Brain microvascular endothelial cell (primary cell): Measurements from ENCODE around the gene PITPNC1.
A peak's percentile ranks its signal among the peaks of the same experiment; 100 is the strongest.

Source experiments
- DNase-seq: peaks from one replicate; pipeline ENCODE4 v3.0.0-alpha.2; 2020
- H3K27ac ChIP-seq: fragments of 250-450 bp; sonication (Bioruptor Pico); 2 replicates; pipeline ENCODE4 v1.5.1; 2020; ENCODE audit warnings: mild to moderate bottlenecking, moderate library complexity
- H3K27me3 ChIP-seq: fragments of 250-450 bp; sonication (Bioruptor Pico); replicated peaks from 2 replicates; pipeline ENCODE4 v1.5.1; 2020; ENCODE audit warnings: mild to moderate bottlenecking
- H3K36me3 ChIP-seq: fragments of 250-450 bp; sonication (Bioruptor Pico); replicated peaks from 2 replicates; pipeline ENCODE4 v1.5.1; 2020; ENCODE audit warnings: mild to moderate bottlenecking
- H3K4me3 ChIP-seq: 2 replicates; pipeline ENCODE4 v1.5.1; 2011; ENCODE audit warnings: low read depth, mild to moderate bottlenecking, control low read depth, low read length, moderate library complexity
- CTCF ChIP-seq: IDR thresholded peaks from 2 replicates; pipeline ENCODE4 v1.5.1; 2011; ENCODE audit warnings: low read depth, mild to moderate bottlenecking, moderate library complexity, low read length, control low read depth, inconsistent platforms; ENCODE audit errors: missing control alignments
- in situ Hi-C: cut with HindIII; loops from 2 replicates; pipeline ENCODE4 v1.10.0; 2017; ENCODE audit warnings: low sequenced_read_pairs, low pct_ligation_motif_present

The PITPNC1 gene

DNA sequence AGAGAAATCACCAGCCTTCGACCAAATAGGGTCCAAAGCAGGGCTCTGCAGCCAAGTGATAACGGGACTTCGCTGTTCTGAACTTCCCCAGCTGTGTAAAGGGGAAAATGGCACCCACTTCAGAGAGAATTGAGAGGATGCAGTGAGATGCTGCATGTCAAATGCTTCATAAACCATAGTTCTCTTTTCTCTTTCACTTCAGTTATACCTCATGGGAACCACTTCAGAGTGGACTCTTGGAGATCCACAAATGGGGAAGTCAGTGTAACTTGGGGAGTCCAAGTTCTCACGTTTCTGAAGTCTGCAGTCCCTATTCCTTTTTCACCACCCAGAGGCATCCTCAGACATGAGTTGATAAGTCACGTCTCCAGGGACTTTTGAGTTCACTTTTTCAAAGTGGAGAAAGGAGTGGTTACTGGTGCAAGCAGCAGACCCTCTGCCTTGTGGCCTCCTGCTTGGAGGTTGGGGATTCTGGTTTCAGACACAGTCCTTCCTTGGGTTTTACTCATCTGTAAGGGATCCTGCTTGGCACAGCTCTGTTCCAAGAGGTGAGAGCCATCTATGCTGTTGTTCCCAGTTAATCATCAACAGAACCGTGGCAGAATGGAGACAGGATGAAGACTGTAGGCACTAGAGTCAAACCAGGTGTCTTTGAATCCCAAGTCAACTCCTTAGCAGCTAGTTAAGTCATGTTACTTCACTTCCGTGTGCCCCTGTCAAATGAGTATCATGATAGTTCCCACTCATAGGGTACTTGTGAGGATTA is 217.2 kb downstream of the PITPNC1 start:
- DNase-seq = no peak
- TF ChIP-seq CTCF = no peak
- H3K27ac ChIP-seq = no peak overlapping the region
- no peaks in the 10 kb centered on the region for H3K27me3 ChIP-seq
- H3K36me3 ChIP-seq = no peaks in the 10 kb centered on the region
- in situ Hi-C loops = no loop called here
- H3K4me3 ChIP-seq = no peak overlapping the region

GRCh38 chr17:67600408-67600807 is 223.3 kb downstream of the PITPNC1 start:
- no peaks in the 10 kb centered on the region for H3K27me3 ChIP-seq

GRCh38 chr17:67601897-67602296 is 224.8 kb downstream of the PITPNC1 start:
- in situ Hi-C loops = loop anchor here (25.0 kb wide), 1 partner anchor 115 kb away; no protein-coding TSS in a partner anchor

More at GRCh38 chr17:67600408-67600807, 223.3 kb downstream of the PITPNC1 start:
- DNase-seq = no peak
- no peak overlapping the region for H3K27ac ChIP-seq
- H3K4me3 ChIP-seq = no peak overlapping the region
- in situ Hi-C loops = loop anchor here (25.0 kb wide), 1 partner anchor 113 kb away; no protein-coding TSS in a partner anchor
- TF ChIP-seq CTCF = no peak
- H3K36me3 ChIP-seq = no peaks in the 10 kb centered on the region

GRCh38 chr17:67602444-67602843 is 225.4 kb downstream of the PITPNC1 start:
- no peak overlapping the region for H3K4me3 ChIP-seq
- in situ Hi-C loops = loop anchor here (25.0 kb wide), 1 partner anchor 115 kb away; no protein-coding TSS in a partner anchor
- H3K27me3 ChIP-seq = no peaks in the 10 kb centered on the region
- no peaks in the 10 kb centered on the region for H3K36me3 ChIP-seq
- no peak for DNase-seq
- TF ChIP-seq CTCF = no peak
- no peak overlapping the region for H3K27ac ChIP-seq

More at GRCh38 chr17:67601897-67602296, 224.8 kb downstream of the PITPNC1 start:
- DNase-seq = no peak
- H3K4me3 ChIP-seq = no peak overlapping the region
- no peaks in the 10 kb centered on the region for H3K27me3 ChIP-seq
- H3K36me3 ChIP-seq = no peaks in the 10 kb centered on the region
- no peak overlapping the region for H3K27ac ChIP-seq
- no peak for TF ChIP-seq CTCF

GRCh38 chr17:67602974-67603373 is 225.9 kb downstream of the PITPNC1 start:
- peak; percentile 43 for DNase-seq
- H3K4me3 ChIP-seq = no peak overlapping the region
- in situ Hi-C loops = loop anchor here (25.0 kb wide), 1 partner anchor 116 kb away; no protein-coding TSS in a partner anchor
- peak; percentile 75 for TF ChIP-seq CTCF
- H3K27ac ChIP-seq = no peak overlapping the region
- no peaks in the 10 kb centered on the region for H3K36me3 ChIP-seq
- no peaks in the 10 kb centered on the region for H3K27me3 ChIP-seq
